Glutamatergic neuron (in vitro differentiated cells): ENCODE results near the gene TMEM140. TPM values are rescaled to one million over a fixed set of nuclear protein-coding genes. Genes with fewer than 3 reads are reported as not detected.

Source experiments
- DNase-seq: peaks from one replicate; pipeline ENCODE4 v3.0.0; 2022
- H3K27ac Mint-ChIP-seq: one replicate; pipeline ENCODE4 v1.8.0; 2020; ENCODE audit warnings: mild to moderate bottlenecking, mixed read lengths, inconsistent platforms; ENCODE audit not compliant: unreplicated experiment
- H3K27me3 Mint-ChIP-seq: one replicate; pipeline ENCODE4 v1.8.0; 2020; ENCODE audit warnings: mild to moderate bottlenecking, moderate library complexity, mixed read lengths, inconsistent platforms; ENCODE audit not compliant: unreplicated experiment
- H3K36me3 Mint-ChIP-seq: one replicate; pipeline ENCODE4 v1.8.0; 2020; ENCODE audit warnings: mild to moderate bottlenecking, mixed read lengths, inconsistent platforms; ENCODE audit not compliant: unreplicated experiment
- H3K4me1 Mint-ChIP-seq: one replicate; pipeline ENCODE4 v1.8.0; 2020; ENCODE audit warnings: mild to moderate bottlenecking, low read depth, mixed read lengths, inconsistent platforms; ENCODE audit not compliant: unreplicated experiment
- H3K4me3 Mint-ChIP-seq: one replicate; pipeline ENCODE4 v1.8.0; 2020; ENCODE audit warnings: mild to moderate bottlenecking, mixed read lengths, inconsistent platforms; ENCODE audit not compliant: unreplicated experiment
- H3K9me3 Mint-ChIP-seq: one replicate; pipeline ENCODE4 v1.8.0; 2020; ENCODE audit warnings: mild to moderate bottlenecking, moderate library complexity, mixed read lengths, inconsistent platforms; ENCODE audit not compliant: unreplicated experiment
- total RNA-seq: library from RNA; stranded (reverse); fragmentation: NEBNext Ultra II Directional; extraction: Animal tissue kit (Norgen Biotek cat#: 25700); gene quantifications from one replicate; pipeline ENCODE4 v1.2.1, GENCODE V29; 2021; ENCODE audit not compliant: unreplicated experiment
- TF ChIP-seq, protein P1 (sequence below): fragments of 200-600 bp; sonication (generic); IDR thresholded peaks from one replicate; pipeline ENCODE4 v1.5.0; 2021; ENCODE audit not compliant: partially characterized antibody, unreplicated experiment

TMEM140 gene
- total RNA-seq, 1 donor from 2014 or later: not detected

DNA sequence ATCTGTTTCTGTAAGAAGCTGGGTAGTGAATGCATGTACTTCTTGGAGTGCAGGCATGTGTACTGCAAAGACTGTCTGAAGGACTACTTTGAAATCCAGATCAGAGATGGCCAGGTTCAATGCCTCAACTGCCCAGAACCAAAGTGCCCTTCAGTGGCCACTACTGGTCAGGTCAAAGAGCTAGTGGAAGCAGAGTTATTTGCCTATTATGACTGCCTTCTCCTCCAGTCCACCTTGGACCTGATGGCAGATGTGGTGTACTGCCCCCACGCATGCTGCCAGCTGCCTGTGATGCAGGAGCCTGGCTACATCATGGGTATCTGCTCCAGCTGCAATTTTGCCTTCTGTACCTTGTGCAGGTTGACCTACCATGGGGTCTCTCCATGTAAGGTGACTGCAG, 18.9 kb upstream of the TMEM140 start:
- Mint-ChIP-seq H3K27ac (no peak overlapping the region), H3K36me3 (no peaks in the 10 kb centered on the region), H3K9me3 (no peaks in the 10 kb centered on the region), H3K4me3 (no peak overlapping the region), H3K27me3 (no peaks in the 10 kb centered on the region), H3K4me1 (no peaks in the 10 kb centered on the region)
- TF ChIP-seq, protein P1, sequence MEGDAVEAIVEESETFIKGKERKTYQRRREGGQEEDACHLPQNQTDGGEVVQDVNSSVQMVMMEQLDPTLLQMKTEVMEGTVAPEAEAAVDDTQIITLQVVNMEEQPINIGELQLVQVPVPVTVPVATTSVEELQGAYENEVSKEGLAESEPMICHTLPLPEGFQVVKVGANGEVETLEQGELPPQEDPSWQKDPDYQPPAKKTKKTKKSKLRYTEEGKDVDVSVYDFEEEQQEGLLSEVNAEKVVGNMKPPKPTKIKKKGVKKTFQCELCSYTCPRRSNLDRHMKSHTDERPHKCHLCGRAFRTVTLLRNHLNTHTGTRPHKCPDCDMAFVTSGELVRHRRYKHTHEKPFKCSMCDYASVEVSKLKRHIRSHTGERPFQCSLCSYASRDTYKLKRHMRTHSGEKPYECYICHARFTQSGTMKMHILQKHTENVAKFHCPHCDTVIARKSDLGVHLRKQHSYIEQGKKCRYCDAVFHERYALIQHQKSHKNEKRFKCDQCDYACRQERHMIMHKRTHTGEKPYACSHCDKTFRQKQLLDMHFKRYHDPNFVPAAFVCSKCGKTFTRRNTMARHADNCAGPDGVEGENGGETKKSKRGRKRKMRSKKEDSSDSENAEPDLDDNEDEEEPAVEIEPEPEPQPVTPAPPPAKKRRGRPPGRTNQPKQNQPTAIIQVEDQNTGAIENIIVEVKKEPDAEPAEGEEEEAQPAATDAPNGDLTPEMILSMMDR: no peak
- no peak for DNase-seq

GRCh38 chr7:135129579-135129978, 18.3 kb upstream of the TMEM140 start:
- H3K9me3 Mint-ChIP-seq: no peaks in the 10 kb centered on the region
- DNase-seq: no peak
- H3K4me1 Mint-ChIP-seq: no peaks in the 10 kb centered on the region
- no peaks in the 10 kb centered on the region for H3K27me3 Mint-ChIP-seq
- TF ChIP-seq, protein P1: no peak
- no peak overlapping the region for H3K4me3 Mint-ChIP-seq
- no peak overlapping the region for H3K27ac Mint-ChIP-seq
- H3K36me3 Mint-ChIP-seq: no peaks in the 10 kb centered on the region

GRCh38 chr7:135143885-135144668, 3.8 kb upstream of the TMEM140 start:
- no peak for DNase-seq
- no peaks in the 10 kb centered on the region for H3K9me3 Mint-ChIP-seq
- no peaks in the 10 kb centered on the region for H3K36me3 Mint-ChIP-seq
- H3K27me3 Mint-ChIP-seq: no peaks in the 10 kb centered on the region
- H3K27ac Mint-ChIP-seq: no peak overlapping the region
- H3K4me1 Mint-ChIP-seq: no peaks in the 10 kb centered on the region
- TF ChIP-seq, protein P1: no peak
- no peak overlapping the region for H3K4me3 Mint-ChIP-seq

GRCh38 chr7:135147341-135147898, 452 bp upstream of the TMEM140 start:
- Mint-ChIP-seq H3K36me3 (no peaks in the 10 kb centered on the region), H3K27ac (no peak overlapping the region)

More at GRCh38 chr7:135147341-135147898, 452 bp upstream of the TMEM140 start:
- Mint-ChIP-seq H3K4me1 (no peaks in the 10 kb centered on the region), H3K9me3 (no peaks in the 10 kb centered on the region), H3K27me3 (no peaks in the 10 kb centered on the region), H3K4me3 (no peak overlapping the region)
- TF ChIP-seq, protein P1: no peak
- DNase-seq: no peak
